Measurements from ENCODE around the gene NIN. TPM values are rescaled to one million over a fixed set of nuclear protein-coding genes. Genes with fewer than 3 reads are reported as not detected.

NIN gene
- total and polyA plus RNA-seq, 4 donors, result 1.7 to 11.1 (median 4.0) TPM

DNA sequence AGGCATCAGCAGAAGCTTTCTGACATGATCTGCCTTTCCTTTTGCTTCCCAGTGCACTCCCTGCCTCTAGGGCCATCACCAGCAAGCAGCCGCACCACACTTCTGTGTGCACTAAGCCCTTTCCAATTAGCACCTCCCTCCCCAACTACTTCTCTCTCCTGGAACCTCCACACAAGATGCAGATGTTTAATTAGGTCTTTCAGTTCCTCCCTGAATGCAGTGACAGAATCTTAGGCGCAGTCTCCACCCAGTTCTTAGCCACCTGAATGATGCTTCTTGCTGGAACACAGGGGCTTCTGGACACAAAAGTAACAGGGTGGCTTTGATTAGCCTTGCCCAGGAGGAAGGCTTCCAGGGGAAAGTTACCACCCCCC is 32.9 kb downstream of the NIN start (continued):
- TF ChIP-seq, protein P1, sequence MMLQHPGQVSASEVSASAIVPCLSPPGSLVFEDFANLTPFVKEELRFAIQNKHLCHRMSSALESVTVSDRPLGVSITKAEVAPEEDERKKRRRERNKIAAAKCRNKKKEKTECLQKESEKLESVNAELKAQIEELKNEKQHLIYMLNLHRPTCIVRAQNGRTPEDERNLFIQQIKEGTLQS (IDR thresholded peaks at IDR 0.05), result no peak
- TF ChIP-seq RXRA (IDR thresholded peaks at IDR 0.05), result no peak
- TF ChIP-seq NR2F2 (IDR thresholded peaks at IDR 0.05), result no peak
- no peak for TF ChIP-seq HNF4G (IDR thresholded peaks at IDR 0.05)

- H3K27ac ChIP-seq (ENCODE audit: low read depth in 1 of 2, low read length in 2 of 2), result no peak overlapping the region
- TF ChIP-seq RXRA (IDR thresholded peaks at IDR 0.05) (no peak), HNF4G (IDR thresholded peaks at IDR 0.05) (no peak), JUND (IDR thresholded peaks at IDR 0.05) (no peak), FOXA1 (IDR thresholded peaks at IDR 0.05) (no peak), TAF1 (conservative IDR thresholded peaks at IDR 0.05) (no peak), RAD21 (IDR thresholded peaks at IDR 0.05) (no peak)
- TF ChIP-seq, protein P2, sequence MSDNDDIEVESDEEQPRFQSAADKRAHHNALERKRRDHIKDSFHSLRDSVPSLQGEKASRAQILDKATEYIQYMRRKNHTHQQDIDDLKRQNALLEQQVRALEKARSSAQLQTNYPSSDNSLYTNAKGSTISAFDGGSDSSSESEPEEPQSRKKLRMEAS (IDR thresholded peaks at IDR 0.05), result no peak
- TF ChIP-seq, protein P3, sequence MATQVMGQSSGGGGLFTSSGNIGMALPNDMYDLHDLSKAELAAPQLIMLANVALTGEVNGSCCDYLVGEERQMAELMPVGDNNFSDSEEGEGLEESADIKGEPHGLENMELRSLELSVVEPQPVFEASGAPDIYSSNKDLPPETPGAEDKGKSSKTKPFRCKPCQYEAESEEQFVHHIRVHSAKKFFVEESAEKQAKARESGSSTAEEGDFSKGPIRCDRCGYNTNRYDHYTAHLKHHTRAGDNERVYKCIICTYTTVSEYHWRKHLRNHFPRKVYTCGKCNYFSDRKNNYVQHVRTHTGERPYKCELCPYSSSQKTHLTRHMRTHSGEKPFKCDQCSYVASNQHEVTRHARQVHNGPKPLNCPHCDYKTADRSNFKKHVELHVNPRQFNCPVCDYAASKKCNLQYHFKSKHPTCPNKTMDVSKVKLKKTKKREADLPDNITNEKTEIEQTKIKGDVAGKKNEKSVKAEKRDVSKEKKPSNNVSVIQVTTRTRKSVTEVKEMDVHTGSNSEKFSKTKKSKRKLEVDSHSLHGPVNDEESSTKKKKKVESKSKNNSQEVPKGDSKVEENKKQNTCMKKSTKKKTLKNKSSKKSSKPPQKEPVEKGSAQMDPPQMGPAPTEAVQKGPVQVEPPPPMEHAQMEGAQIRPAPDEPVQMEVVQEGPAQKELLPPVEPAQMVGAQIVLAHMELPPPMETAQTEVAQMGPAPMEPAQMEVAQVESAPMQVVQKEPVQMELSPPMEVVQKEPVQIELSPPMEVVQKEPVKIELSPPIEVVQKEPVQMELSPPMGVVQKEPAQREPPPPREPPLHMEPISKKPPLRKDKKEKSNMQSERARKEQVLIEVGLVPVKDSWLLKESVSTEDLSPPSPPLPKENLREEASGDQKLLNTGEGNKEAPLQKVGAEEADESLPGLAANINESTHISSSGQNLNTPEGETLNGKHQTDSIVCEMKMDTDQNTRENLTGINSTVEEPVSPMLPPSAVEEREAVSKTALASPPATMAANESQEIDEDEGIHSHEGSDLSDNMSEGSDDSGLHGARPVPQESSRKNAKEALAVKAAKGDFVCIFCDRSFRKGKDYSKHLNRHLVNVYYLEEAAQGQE (IDR thresholded peaks at IDR 0.05), result no peak
- H3K9me3 ChIP-seq (ENCODE audit: control insufficient read depth in 4 of 4, low read length in 3 of 4), result no peaks in the 10 kb centered on the region
- DNase-seq (ENCODE audit: low spot score), result no peak
- peaks cover 0 to 2% (median 0%) of the 10 kb centered on the region in 4 donors for H3K36me3 ChIP-seq (ENCODE audit: control insufficient read depth in 4 of 4, insufficient read depth in 3 of 4, low read depth in 1 of 4, low read length in 3 of 4)
- no peak overlapping the region for H3K9ac ChIP-seq (ENCODE audit: low read depth in 1 of 2, low read length in 2 of 2)
- H3K27me3 ChIP-seq (ENCODE audit: control insufficient read depth in 4 of 4, insufficient read depth in 4 of 4, low read length in 3 of 4), result no peaks in the 10 kb centered on the region
- H3K4me1 ChIP-seq (ENCODE audit: control insufficient read depth in 4 of 4, insufficient read depth in 4 of 4, low read length in 3 of 4), result no peaks in the 10 kb centered on the region
- WGBS, result 88% methylated on average over 6 of the region's 6 CpGs
- H3K4me3 ChIP-seq (ENCODE audit: low read depth in 1 of 3, low read length in 3 of 3), result no peak overlapping the region
These were observed 33.5 kb downstream of the NIN start for GRCh38 chr14:50797250-50798047.

DNA sequence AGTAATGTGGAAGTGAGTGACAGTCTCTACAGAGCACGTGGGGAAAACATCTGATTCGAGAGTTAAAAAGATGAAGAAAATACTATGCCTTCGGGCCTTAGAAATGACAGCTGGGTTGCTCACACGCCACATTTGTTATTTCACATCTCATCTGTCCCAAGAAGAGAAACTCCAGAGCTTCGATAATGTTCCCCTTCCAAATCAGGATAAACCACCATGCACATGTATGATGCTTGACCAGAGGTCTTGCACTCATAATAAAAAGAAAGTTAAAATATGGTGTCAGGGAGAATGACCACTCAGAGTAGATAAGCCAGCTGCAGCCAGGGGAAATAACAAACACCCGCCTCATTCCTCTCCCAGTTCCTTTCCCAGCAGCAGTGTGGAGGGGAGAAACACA is 34.6 kb downstream of the NIN start:
- no peak for DNase-seq (ENCODE audit: low spot score)
- Histone ChIP-seq H3K27me3 (ENCODE audit: control insufficient read depth in 4 of 4, insufficient read depth in 4 of 4, low read length in 3 of 4) (no peaks in the 10 kb centered on the region), H3K36me3 (ENCODE audit: control insufficient read depth in 4 of 4, insufficient read depth in 3 of 4, low read depth in 1 of 4, low read length in 3 of 4) (peaks cover 0 to 5% (median 0%) of the 10 kb centered on the region in 4 donors), H3K27ac (ENCODE audit: low read depth in 1 of 2, low read length in 2 of 2) (no peak overlapping the region), H3K4me3 (ENCODE audit: low read depth in 1 of 3, low read length in 3 of 3) (no peak overlapping the region), H3K4me1 (ENCODE audit: control insufficient read depth in 4 of 4, insufficient read depth in 4 of 4, low read length in 3 of 4) (no peaks in the 10 kb centered on the region), H3K9ac (ENCODE audit: low read depth in 1 of 2, low read length in 2 of 2) (no peak overlapping the region), H3K9me3 (ENCODE audit: control insufficient read depth in 4 of 4, low read length in 3 of 4) (no peaks in the 10 kb centered on the region)
- 87% methylated on average over 6 of the region's 6 CpGs for WGBS
- TF ChIP-seq, protein P4, sequence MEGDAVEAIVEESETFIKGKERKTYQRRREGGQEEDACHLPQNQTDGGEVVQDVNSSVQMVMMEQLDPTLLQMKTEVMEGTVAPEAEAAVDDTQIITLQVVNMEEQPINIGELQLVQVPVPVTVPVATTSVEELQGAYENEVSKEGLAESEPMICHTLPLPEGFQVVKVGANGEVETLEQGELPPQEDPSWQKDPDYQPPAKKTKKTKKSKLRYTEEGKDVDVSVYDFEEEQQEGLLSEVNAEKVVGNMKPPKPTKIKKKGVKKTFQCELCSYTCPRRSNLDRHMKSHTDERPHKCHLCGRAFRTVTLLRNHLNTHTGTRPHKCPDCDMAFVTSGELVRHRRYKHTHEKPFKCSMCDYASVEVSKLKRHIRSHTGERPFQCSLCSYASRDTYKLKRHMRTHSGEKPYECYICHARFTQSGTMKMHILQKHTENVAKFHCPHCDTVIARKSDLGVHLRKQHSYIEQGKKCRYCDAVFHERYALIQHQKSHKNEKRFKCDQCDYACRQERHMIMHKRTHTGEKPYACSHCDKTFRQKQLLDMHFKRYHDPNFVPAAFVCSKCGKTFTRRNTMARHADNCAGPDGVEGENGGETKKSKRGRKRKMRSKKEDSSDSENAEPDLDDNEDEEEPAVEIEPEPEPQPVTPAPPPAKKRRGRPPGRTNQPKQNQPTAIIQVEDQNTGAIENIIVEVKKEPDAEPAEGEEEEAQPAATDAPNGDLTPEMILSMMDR (IDR thresholded peaks at IDR 0.05; ENCODE audit: low read depth, low read length, missing input control), result no peak
- no peak for TF ChIP-seq ZBTB33 (IDR thresholded peaks at IDR 0.05)
- TF ChIP-seq EGR1 (IDR thresholded peaks at IDR 0.05; ENCODE audit: low read depth in 2 of 2), result no peak
- no peak for TF ChIP-seq GABPA (IDR thresholded peaks at IDR 0.05 in 1 of 2, conservative IDR thresholded peaks at IDR 0.05 in 1 of 2)
- no peak for TF ChIP-seq YY1 (IDR thresholded peaks at IDR 0.05)
- TF ChIP-seq SP1 (IDR thresholded peaks at IDR 0.05), result no peak
- TF ChIP-seq, protein P1 (IDR thresholded peaks at IDR 0.05), result no peak
- TF ChIP-seq, protein P3 (IDR thresholded peaks at IDR 0.05), result no peak
- TF ChIP-seq FOXA2 (IDR thresholded peaks at IDR 0.05), result no peak
- TF ChIP-seq TAF1 (conservative IDR thresholded peaks at IDR 0.05), result no peak
- no peak for TF ChIP-seq HNF4A (conservative IDR thresholded peaks at IDR 0.05)
- no peak for TF ChIP-seq NR2F2 (IDR thresholded peaks at IDR 0.05)
- TF ChIP-seq HNF4G (IDR thresholded peaks at IDR 0.05), result no peak

Measured in liver (tissue), 9 donors.